ENCODE data around the gene CNGB1. TPM values are rescaled to one million over a fixed set of nuclear protein-coding genes. Genes with fewer than 3 reads are reported as not detected.

Gene CNGB1
- total and polyA plus RNA-seq, 8 donors = 0.03 to 0.43 (median 0.05) TPM; not detected in 3

- FAIRE-seq = no peak
- DNase-seq = no peak
- 50 to 60% methylated on average over 6 of the region's 6 CpGs for WGBS, 2 donors
- Histone ChIP-seq H3K27ac (no peak overlapping the region), H3K4me1 (peaks cover 0 to 6% (median 0%) of the 10 kb centered on the region in 3 donors), H3K9me3 (no peaks in the 10 kb centered on the region), H3K27me3 (no peaks in the 10 kb centered on the region), H3K4me3 (no peak overlapping the region), H3K36me3 (no peaks in the 10 kb centered on the region)
- TF ChIP-seq CTCF (IDR thresholded peaks at IDR 0.05) = no peak
- ATAC-seq = peak in 1 of 4 donors; percentile 24
- intact Hi-C loops (cut with DNase I) = loop anchor here in 1 of 3 donors (10.0 kb wide), 2 partner anchors 72 to 112 kb away; no protein-coding TSS in a partner anchor
These were observed 103.8 kb downstream of the CNGB1 start for GRCh38 chr16:57867000-57867561.

- no peaks in the 10 kb centered on the region for H3K36me3 ChIP-seq
- ATAC-seq (no peak), FAIRE-seq (no peak), DNase-seq (no peak)
- 81 to 85% methylated on average over 4 of the region's 4 CpGs for WGBS, 2 donors
- no peak for TF ChIP-seq CTCF (IDR thresholded peaks at IDR 0.05)
- H3K27me3 ChIP-seq = no peaks in the 10 kb centered on the region
- H3K27ac ChIP-seq = no peak overlapping the region
- peaks cover 0 to 6% (median 0%) of the 10 kb centered on the region in 3 donors for H3K4me1 ChIP-seq
- H3K4me3 ChIP-seq = no peak overlapping the region
- no peaks in the 10 kb centered on the region for H3K9me3 ChIP-seq
- intact Hi-C loops (cut with DNase I) = loop anchor here in 1 of 3 donors (10.0 kb wide), 2 partner anchors 72 to 112 kb away; no protein-coding TSS in a partner anchor
These were observed 104.4 kb downstream of the CNGB1 start for GRCh38 chr16:57866529-57866918.

- no peaks in the 10 kb centered on the region for H3K9me3 ChIP-seq
- no peak overlapping the region for H3K4me3 ChIP-seq
- DNase-seq = no peak
- H3K4me1 ChIP-seq = peaks cover 0 to 6% (median 0%) of the 10 kb centered on the region in 3 donors
- no peak overlapping the region for H3K27ac ChIP-seq
- WGBS, 2 donors = 68 to 72% methylated on average over 9 of the region's 9 CpGs
- no peak for TF ChIP-seq CTCF (IDR thresholded peaks at IDR 0.05)
- ATAC-seq = no peak
- FAIRE-seq = no peak
- intact Hi-C loops (cut with DNase I) = loop anchor here in 1 of 3 donors (10.0 kb wide), 2 partner anchors 71 to 111 kb away; no protein-coding TSS in a partner anchor
- H3K36me3 ChIP-seq = no peaks in the 10 kb centered on the region
- H3K27me3 ChIP-seq = no peaks in the 10 kb centered on the region
These were observed 105.0 kb downstream of the CNGB1 start for GRCh38 chr16:57865746-57866528.

- Histone ChIP-seq H3K27ac (peak overlapping the region in 2 of 4 donors; percentile 6 to 36), H3K4me3 (no peak overlapping the region), H3K4me1 (peaks cover 0 to 6% (median 0%) of the 10 kb centered on the region in 3 donors), H3K27me3 (no peaks in the 10 kb centered on the region), H3K36me3 (no peaks in the 10 kb centered on the region), H3K9me3 (no peaks in the 10 kb centered on the region)
- peak; percentile 60 to 75 (median 70) for DNase-seq
- FAIRE-seq = peak; percentile 23
- intact Hi-C loops (cut with DNase I) = loop anchor here in 1 of 3 donors (10.0 kb wide), 2 partner anchors 69 to 109 kb away; no protein-coding TSS in a partner anchor
- ATAC-seq = peak; percentile 93 to 98 (median 97)
- 1% methylated on average over 5 of the region's 5 CpGs for WGBS, 2 donors
- TF ChIP-seq CTCF (IDR thresholded peaks at IDR 0.05) = peak in 3 of 4 donors; percentile 24 to 42 (median 32)
These were observed 107.3 kb downstream of the CNGB1 start for GRCh38 chr16:57863434-57864160.
